H4 (cell line): ENCODE measurements around the gene OPN4. TPM values are rescaled to one million over a fixed set of nuclear protein-coding genes. Genes with fewer than 3 reads are reported as not detected.
A peak's percentile ranks its signal among the peaks of the same experiment; 100 is the strongest.

Experiments
- DNase-seq: peaks from one replicate; pipeline ENCODE4 v3.0.0-alpha.2; 2015; ENCODE audit warnings: low spot score
- total RNA-seq: library from RNA; depleted of rRNA; stranded (reverse); fragments of >200 nt; shearing (Covaris generic); gene quantifications from 2 replicates; pipeline ENCODE4 v1.2.3, GENCODE V29; 2014

OPN4 gene
- total RNA-seq, 1 experiment from 2014 or later, result 0.02 TPM

DNA sequence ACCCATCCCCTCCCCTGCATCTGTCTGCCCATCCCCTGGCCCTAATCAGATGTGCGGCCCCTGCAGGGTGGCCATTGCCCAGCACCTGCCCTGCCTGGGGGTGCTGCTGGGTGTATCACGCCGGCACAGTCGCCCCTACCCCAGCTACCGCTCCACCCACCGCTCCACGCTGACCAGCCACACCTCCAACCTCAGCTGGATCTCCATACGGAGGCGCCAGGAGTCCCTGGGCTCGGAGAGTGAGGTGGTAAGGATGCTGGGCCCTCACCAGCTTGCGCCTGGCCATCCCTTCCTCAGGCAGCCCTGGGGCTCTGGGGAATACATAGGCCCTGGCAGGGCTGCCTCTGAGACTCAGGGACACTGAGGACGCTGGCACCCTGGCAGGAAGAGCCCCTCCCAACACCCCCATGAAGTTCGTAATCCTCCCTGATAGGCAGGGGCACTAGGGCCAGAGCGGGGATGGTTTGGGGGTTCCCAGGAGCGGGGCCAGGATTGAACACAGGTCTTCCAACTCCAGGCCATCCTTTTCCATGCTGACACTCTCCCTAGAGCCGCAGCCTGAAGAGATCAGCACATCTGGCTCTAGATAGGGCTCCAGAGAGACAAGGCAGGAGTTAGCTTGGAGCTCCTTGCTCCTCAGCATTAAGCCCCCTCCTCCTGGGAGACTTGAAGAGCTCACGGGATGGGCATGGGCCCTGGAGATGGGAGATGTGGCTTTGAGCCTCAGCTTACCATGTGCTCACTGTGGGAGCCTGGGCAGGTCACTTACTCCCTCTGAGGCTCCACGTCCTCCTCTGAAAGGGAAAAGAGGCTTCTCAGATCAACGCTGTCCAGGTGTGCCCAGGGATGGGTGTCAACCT lies 8.1 kb downstream of the OPN4 start:
- DNase-seq, result no peak

DNA sequence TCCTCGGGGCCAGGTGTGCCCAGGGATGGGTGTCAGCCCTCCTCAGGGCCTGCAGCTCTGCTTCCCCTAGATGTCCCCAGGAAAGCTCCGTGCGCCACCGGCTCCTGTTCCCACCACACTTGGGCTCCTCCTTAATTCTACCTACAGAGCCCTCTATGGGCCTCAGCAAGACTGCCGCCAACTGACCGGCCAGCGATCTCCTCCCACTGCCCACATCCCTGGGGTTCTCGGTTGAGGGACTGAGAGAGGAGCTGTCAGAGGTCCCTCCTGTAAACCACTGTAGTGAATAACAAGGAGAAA lies 8.6 kb downstream of the OPN4 start:
- DNase-seq, result no peak

DNA sequence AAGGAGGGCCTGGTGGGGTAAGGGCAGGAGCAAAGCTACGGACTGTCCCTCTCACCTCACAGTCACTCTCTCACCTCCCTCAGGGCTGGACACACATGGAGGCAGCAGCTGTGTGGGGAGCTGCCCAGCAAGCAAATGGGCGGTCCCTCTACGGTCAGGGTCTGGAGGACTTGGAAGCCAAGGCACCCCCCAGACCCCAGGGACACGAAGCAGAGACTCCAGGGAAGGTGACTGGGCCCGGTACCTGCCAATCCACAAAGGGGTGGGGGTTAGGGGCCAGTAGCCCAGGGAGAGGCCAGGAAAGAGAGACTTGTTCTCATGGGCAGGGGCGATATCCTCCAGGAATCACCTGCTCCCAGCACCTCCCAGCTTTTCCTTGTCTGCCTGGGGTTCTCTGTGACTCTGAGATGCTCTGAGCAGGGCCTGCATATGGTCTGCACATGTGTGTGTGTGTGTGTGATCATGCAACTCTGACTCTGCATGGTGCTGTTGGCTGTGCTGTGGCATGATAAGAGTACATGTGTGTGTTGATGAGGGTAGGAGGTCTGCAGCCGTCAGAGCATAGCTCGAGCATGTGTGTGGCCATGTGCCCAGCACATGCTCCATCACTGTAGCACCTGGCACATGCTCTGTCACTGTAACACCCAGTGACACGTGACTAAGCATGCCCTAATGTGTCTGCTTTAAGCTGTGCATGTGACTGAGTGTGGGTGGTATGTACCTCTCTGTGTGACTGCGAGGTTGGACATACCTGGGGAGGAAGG lies 9.4 kb downstream of the OPN4 start:
- no peak for DNase-seq

DNA sequence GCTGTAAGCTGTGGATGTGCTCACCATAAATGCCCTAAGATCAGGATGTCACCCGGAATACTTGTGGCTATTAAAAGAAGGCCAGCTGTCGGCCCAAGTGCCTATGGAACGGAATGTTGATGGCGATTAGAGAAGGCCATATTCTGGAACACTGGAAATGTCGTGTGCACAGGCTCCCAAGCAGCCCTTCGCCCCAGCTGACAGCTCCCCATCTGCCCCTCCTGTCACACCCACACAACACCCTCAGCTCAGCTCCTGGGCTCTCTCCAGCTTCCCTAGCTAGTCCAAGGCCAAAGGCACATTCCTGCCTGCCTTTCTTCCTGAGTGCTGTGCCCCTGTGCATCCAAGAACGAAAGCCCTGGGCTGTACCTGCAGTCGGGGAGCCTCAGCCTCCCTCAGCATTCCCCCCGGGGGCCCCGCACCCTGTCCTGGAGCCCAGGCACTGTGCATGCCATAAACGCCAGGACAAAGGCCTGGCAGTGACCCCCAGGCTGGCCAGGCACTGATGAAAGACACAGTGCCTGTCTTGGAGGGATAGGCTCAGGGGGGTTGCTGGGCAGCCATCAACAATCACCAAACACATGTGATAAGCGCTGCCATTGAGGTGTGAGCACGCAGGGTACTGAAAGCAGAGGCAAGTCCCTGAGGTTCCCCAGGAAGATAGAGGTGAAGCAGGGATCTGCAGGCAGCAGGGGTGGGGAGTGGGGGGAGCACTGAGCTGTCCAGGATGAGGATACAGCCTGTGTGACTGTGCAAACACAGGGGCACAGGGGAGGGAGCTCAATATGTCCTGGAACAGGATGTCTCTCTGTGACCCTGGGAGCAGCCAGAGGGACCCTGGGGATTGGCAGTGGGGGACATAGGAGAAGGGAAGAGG lies 10.2 kb downstream of the OPN4 start:
- DNase-seq, result no peak

DNA sequence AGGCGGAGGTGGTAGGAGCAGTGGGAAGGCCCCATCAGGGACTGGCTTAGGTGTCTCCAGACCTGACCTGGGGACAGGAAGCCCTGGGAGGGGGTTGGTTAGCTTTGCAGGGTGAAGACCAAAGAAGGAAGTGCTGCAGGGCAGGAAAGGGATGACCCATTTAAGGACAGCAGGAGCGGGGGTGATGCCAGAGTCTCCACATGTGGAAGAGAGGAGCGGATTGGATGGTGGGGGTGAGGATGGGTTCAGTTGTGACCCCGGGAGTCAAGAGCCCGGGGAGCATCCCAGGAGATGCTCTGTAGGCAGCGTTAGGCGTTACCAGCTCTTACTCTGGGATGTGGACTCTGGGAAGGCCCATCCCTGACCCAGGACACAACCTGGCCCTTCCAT lies 10.9 kb downstream of the OPN4 start:
- no peak for DNase-seq

DNA sequence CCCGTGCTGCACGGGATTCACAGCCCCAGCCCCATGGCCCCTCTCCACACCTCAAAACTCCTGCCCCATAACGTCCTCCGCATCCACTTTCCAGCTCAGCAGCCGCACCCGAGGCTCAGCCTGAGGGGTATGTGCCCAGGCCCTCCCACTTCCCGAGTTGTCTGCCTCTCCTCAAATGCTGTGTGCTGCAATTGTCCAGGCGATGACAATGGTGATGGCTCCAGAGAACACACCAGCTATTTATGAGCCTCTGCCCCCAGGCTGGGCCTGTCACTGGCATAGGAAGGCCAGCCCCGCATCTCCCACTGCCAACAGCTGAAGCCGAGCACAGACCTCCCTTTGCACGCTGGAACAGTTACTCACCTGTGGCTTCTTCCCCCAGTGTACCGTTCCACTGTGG lies 11.5 kb downstream of the OPN4 start:
- no peak for DNase-seq

DNA sequence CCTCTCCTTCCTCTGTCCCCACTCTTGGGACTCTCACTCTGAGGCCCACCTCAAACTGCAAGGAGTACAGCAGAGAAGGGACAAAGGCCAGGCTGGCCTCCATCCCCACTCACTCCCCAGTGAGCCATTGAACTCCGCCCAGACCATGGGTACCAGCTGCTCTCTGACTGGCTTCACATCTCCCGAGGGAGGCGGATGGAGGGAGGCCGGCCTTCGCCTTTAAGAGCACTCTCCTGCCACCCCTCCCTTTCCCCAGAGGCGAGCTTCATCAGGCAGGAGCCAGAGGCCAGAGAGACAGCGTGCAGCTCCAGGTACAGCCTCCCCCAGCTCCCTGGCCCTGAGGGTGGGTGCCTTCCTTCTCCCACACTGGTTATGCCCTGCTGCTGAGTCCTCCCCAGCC lies 12.2 kb downstream of the OPN4 start:
- no peak for DNase-seq

DNA sequence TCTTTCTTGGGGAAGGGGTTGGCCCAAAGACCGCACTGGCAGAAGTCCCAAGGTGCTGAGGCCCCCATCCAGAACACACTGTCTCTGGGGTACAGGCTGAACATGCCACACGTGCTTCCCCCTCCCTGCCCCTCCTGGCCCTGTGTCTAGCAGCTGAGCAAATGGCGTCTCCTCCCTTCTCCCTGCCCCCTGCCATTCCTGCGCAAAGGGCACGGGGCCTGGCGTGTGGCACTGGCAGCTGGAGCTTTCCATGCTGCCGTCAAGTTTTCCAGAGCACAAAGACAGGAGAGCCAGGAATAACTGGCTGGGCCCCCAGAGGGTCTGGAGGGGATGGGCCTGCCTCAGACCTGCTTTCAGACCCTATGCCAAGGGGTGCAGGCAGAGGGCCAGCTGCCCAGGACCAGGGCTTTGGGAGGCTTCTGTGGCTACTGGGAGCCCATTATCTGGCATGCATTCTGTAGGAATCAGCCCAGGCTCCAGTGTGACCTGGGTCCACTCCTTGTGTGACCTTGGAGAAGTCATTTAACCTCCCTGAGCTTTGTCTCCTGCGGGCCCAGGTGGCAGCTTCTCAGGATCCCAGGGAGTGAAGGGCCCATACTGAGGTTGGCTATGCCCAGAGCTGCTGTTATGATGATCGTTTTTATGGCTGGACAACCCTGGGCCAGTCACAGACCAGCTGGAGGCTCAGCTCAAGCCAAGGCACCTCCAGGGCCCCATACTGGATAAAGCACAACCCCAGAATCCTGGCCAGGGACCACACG lies 13.3 kb downstream of the OPN4 start:
- no peak for DNase-seq

DNA sequence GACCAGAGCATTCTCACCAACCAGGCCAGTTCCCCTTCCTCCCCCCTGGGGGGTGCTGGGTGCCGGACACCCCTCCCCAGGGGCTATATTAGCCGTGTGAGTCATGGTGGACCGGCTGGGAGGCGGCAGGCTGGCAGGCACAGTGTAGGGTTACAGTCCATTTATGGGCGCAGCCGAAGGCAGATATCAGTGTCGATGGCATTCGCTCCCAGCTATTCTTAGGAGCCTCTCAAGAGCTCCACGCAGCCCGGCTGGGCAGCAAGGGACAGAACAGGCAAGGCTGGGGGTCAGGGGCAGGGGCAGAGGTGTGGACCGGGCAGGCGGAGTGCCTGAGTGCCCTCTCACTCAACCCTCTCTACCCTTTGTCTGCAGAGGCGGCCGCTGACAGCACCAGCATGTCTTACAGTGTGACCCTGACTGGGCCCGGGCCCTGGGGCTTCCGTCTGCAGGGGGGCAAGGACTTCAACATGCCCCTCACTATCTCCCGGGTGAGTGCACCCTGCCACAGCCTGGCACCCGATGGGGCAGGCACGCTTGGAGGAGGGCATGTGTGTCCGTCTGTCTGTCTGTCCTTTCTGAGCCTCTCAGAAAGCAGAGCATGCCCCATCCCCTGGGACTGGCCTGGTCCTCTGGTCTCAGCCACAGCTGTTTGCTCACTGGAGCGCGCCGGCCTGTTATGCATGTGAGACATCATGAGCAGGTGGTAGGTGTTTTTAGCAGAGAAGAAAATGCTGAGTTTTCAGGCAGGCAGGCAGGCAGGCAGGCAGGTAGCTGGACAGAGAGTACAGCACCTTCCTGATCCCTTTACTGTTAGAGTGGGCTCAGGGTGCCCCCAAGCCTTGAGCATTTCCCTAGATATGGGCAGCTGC lies 14.2 kb downstream of the OPN4 start, which contains the start of gene LDB3:
Gene LDB3, plus strand, starts transcription at position 215 of the 869 bp plus-strand sequence. Its CDS starts 181 bp downstream, at position 396.
- DNase-seq, result peak; percentile 69

DNA sequence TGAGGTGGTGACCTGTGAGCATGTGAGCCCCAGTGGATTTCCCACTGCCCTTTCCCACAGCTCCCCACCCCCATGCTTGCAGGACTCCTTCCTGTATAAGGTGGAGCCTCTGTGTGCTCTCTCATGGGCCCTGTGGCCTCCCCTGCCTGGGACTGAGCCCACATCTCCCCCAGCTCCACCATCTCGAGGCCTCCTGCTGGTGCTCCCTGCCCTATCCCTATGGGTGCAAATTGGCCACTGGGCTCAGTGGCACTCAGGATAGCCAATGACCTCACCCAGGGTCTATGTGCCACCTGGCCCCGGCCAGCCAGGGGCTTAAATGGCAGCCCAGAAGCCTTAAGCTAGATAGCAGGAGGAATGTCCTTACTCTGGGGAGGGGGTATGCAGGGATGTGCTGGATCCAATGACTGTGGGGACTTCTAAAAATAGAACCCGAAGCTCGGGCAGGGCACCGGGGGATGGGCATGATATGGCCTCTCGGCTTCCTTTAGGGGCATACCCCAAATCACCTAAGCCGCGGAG lies 16.0 kb downstream of the OPN4 start:
- DNase-seq, result no peak

DNA sequence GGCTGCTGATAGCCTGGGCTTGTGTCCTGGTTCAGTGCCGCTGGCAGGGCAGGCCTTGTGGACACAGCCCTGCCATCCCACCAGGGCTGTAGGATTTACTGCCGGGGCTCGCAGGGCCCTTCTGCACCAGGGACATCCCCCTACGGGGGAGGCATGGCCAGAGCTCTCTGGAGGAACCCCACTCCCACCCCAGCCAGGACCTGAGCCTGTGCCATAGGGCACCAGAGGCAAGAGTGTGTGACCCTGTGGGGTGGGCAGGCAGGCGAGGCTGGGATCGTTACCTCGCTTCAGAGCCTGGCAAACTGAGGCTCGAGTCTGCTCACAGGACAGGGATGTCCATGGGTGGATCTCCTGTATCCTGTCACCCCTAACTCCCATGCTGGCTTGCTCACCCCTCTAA lies 16.5 kb downstream of the OPN4 start:
- no peak for DNase-seq

DNA sequence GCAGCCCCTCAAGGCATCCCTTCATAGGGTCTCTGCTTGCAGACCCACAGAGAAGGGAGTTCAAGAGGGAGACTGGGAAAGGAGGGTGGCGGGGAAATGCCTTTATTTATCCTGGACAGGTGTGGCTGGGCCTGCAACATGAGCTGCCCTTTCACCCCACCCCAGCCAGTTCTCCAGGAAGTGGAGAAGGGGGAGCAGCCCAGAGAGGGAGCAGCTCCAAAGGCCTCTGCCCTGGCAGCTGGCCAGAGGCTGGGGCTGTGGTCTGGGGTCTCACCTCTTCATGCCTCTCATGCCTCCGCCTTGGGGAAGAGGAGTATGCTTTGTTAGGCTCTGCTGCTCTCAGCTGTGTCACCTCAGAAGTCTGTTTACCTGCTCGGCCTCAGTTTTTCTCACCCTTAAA lies 17.1 kb downstream of the OPN4 start:
- DNase-seq, result no peak

DNA sequence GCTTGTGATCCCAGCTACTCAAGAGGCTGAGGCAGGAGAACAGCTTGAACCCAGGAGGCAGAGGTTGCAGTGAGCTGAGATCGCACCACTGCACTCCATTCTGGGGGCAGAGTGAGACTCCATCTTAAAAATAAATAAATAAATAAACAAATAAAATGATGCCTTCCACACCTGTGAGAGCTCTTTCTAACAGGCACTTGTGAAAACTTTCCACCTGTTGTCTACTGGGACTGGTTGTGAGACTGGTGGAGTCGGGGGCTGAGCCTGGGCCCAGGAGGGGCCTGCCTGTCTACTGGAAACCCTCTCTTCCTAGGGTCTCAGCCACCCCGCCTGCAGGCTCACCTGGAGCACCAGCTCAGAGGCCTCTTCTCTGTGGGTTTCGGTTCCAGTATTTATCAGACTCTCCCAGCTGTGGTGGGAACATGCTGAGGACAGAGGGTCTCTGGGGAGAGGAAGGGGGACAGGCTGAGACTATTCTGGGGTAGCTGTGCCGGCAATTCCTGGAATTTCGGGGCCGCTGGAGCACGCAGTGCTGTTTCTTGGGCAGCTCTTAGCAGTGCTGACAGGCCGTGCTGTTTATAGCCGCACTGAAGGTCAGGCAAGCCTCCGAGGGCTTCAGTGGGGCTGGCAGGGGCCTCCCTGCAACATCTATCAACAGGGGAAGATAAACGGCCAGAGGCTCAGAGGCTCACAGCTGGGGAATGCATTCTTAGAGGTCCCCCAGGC lies 17.8 kb downstream of the OPN4 start:
- no peak for DNase-seq

DNA sequence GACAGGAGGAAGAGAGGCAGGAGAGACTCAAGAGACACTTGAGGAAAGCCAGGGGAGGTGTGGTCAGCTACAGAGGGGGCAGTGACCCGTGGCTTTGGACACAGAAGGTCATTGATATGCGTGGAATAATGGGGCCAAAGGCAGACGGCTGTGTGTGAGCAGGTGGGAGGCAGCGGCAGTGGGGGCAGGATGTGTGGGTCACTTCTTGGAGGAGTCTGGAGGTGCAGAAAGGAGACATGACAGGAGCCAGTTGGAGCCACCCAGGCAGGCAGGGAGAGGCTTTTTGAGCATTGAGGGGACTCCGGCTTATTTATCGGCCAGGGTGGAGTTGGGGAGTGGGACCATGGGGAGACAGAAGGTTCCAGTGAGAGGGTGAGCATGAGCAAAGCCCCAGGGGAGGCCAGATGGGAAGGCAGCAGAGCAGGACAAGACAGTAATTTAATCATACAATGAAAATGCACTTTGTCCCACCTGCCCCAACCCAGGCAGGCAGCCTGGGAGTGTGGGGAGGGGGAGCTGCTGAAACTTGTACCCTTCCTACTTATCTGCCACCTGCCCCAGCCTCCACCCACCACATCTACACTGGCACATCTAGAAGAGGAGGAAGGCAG lies 19.0 kb downstream of the OPN4 start:
- DNase-seq, result no peak

DNA sequence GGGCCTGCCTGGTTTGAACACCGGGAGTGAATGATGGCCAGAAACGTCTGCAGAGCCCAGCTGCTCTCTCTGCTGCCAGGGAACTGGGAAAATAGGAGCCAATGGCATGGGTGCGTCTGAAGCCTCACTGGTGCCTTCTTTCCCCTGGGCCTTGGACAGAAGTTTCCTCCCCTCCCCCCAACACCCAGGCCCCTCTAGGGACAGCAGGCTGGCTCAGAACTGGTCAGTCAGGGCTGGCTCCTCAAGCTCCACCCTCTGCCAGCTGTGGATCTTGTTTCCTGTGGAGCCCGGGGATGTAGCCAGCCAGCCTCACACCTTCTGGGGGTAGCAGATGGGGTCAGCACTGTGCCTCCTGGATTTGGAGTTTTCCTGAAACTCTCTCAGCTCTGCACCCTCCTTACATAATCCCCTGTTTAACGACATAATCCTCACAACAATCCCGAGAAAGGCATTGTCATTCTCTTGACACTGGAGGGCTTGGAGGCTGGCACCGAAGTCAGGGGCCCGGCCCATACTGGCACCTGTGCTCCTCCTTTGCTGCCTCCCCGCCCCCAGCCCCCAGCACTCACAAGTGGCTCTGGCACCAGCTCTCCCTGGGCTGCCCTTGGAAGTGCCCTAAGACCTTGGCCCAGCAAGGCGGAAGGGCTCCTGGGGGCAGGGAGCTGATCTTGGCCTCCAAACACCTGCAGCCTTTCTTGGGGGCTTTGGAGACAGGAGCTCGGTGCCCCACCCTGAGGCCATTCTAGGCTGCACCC lies 19.7 kb downstream of the OPN4 start:
- DNase-seq, result no peak

DNA sequence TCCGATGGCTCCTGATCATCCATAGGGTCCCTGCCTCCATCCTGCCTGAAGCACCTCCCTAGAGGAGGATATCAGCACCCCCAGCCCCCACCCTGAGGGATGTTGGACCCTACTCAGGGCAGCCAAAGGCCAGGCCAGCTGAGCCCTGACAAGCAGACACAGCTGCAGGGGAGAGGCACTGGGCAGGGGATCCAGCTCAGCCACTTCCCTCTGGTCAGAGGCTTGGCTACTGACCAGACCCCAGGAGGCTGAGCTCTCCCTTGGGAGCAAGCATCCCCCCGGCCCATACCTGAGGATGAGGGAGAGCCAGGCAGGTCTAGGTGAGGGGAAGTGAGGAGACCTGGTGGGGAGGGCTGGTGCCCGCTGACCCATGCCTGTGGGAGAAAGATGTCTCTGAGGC lies 20.6 kb downstream of the OPN4 start:
- no peak for DNase-seq

DNA sequence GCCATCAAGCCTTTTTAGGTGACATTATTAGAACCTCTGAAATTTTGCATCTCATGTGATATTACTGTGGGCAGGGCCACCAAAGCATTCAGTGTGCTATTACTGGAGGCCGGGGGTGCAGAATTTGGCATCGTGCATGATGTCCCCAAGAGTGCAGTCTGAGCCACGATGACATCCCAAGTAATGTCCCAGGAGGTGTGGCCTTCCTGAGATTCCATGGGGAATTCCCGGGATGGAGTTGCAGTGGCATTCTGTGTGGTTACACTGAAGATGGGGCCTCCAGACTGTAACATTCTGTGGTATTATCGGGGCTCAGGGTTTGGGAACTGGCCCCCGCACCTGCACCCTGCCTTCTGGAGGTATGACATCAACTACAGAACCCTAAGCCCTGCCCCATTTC lies 23.0 kb downstream of the OPN4 start:
- DNase-seq, result no peak

DNA sequence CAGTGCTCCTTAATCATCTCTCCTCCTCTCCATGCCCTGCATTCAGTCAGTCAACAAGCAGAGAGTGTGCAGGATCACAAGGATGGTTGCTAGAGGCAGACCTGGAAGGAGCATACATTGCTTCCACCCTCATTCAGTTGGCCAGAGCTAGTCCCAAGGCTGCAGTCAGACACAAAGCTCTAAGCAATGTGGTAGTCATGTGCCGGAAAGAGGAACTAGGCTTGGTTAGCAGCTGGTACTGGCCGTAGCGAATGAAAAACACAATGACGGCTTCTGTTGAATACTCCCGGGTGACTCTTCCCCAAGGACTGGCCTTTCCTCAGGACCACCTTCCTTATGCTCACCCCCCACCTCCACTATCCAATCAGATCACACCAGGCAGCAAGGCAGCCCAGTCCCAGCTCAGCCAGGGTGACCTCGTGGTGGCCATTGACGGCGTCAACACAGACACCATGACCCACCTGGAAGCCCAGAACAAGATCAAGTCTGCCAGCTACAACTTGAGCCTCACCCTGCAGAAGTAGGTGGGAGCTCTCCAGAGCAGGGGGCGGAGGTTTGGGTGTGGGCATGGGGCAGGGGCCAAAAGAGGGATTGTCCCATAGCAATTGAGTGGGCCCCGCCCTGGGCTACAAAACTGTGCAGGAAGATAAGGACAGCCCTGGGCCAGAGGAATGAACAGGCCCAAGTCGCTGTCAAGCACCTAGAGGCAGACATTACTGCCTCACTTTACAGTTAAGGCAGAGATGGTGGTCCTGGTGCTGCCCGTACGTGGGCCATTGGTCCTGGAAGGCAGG lies 24.8 kb downstream of the OPN4 start:
- DNase-seq, result no peak
